ENCODE results near the gene CPSF4.
"Not testable (repeated sequence)": the region's sequence is repeated elsewhere in the genome, so short reads cannot be mapped to it uniquely, and the experiment has no call there.

CPSF4 gene

GRCh38 chr7:99408379-99409191 is 30.2 kb upstream of the CPSF4 start, which contains the start of the genes BUD31 and PDAP1:
TSS of gene BUD31 (plus strand) at chr7:99408969. CDS start at chr7:99411093, 2,124 bp downstream.
TSS of gene PDAP1 (minus strand) at chr7:99408597. CDS start at chr7:99408548, 49 bp downstream.
- DNase-seq: peak; percentile 93

- DNase-seq: no peak
Observed at GRCh38 chr7:99409192-99409572, 29.6 kb upstream of the CPSF4 start.

GRCh38 chr7:99409806-99410205 is 28.9 kb upstream of the CPSF4 start:
- DNase-seq: no peak

GRCh38 chr7:99410635-99411034 is 28.1 kb upstream of the CPSF4 start:
- DNase-seq: no peak

GRCh38 chr7:99415513-99416127 is 23.1 kb upstream of the CPSF4 start:
- peak; percentile 15 for DNase-seq

- DNase-seq: no peak
Observed at GRCh38 chr7:99418260-99418659, 20.5 kb upstream of the CPSF4 start.

GRCh38 chr7:99419323-99420021 is 19.3 kb upstream of the CPSF4 start:
- no peak for DNase-seq

GRCh38 chr7:99420213-99420612 is 18.5 kb upstream of the CPSF4 start:
- DNase-seq: no peak

GRCh38 chr7:99420986-99421385 is 17.8 kb upstream of the CPSF4 start:
- no peak for DNase-seq

GRCh38 chr7:99422186-99422585 is 16.6 kb upstream of the CPSF4 start:
- DNase-seq: no peak

- DNase-seq: no peak
Observed at GRCh38 chr7:99422625-99423024, 16.1 kb upstream of the CPSF4 start.

GRCh38 chr7:99424932-99425730 is 13.6 kb upstream of the CPSF4 start:
- DNase-seq: no peak

GRCh38 chr7:99428972-99429566 is 9.7 kb upstream of the CPSF4 start:
- DNase-seq: no peak

GRCh38 chr7:99429756-99430155 is 9.0 kb upstream of the CPSF4 start:
- no peak for DNase-seq

GRCh38 chr7:99431756-99432540 is 6.8 kb upstream of the CPSF4 start:
- DNase-seq: not testable (repeated sequence)

- DNase-seq: no peak
Observed at GRCh38 chr7:99433158-99433557, 5.6 kb upstream of the CPSF4 start.

GRCh38 chr7:99437946-99438572 is 684 bp upstream of the CPSF4 start:
- DNase-seq: no peak

- DNase-seq: no peak
Observed at GRCh38 chr7:99440195-99440594, 1.5 kb downstream of the CPSF4 start.

GRCh38 chr7:99446096-99446495 is 7.4 kb downstream of the CPSF4 start:
- DNase-seq: no peak

GRCh38 chr7:99447943-99448342 is 9.2 kb downstream of the CPSF4 start:
- DNase-seq: no peak

- no peak for DNase-seq
Observed at GRCh38 chr7:99448855-99449254, 10.1 kb downstream of the CPSF4 start.
